NCI-H345 treated with DMSO at 0.1 percent for 48 hours (cell line): Measurements from ENCODE around the gene BMPER.

Source experiments
- DNase-seq: peaks from one replicate; lab custom pipeline; 2025; ENCODE audit not compliant: unreplicated experiment; lab: John Stamatoyannopoulos, UW

BMPER gene

GRCh38 chr7:34086981-34087380 lies 181.6 kb downstream of the BMPER start:
- DNase-seq, result no peak

- DNase-seq, result no peak
These were observed 182.9 kb downstream of the BMPER start for GRCh38 chr7:34087892-34088891.

- DNase-seq, result no peak
These were observed 185.5 kb downstream of the BMPER start for GRCh38 chr7:34090816-34091215.

GRCh38 chr7:34091321-34091917 lies 186.1 kb downstream of the BMPER start:
- no peak for DNase-seq

- no peak for DNase-seq
These were observed 187.9 kb downstream of the BMPER start for GRCh38 chr7:34093276-34093675.

GRCh38 chr7:34096198-34096651 lies 190.9 kb downstream of the BMPER start:
- DNase-seq, result no peak

GRCh38 chr7:34096777-34097176 lies 191.4 kb downstream of the BMPER start:
- no peak for DNase-seq

- no peak for DNase-seq
These were observed 195.3 kb downstream of the BMPER start for GRCh38 chr7:34100661-34101060.

- DNase-seq, result no peak
These were observed 198.8 kb downstream of the BMPER start for GRCh38 chr7:34104115-34104514.

- DNase-seq, result no peak
These were observed 199.7 kb downstream of the BMPER start for GRCh38 chr7:34104992-34105391.

- no peak for DNase-seq
These were observed 201.9 kb downstream of the BMPER start for GRCh38 chr7:34107276-34107675.

GRCh38 chr7:34108165-34108564 lies 202.8 kb downstream of the BMPER start:
- no peak for DNase-seq

GRCh38 chr7:34109936-34110780 lies 204.8 kb downstream of the BMPER start:
- DNase-seq, result no peak

GRCh38 chr7:34111031-34111430 lies 205.7 kb downstream of the BMPER start:
- no peak for DNase-seq

GRCh38 chr7:34115503-34115902 lies 210.2 kb downstream of the BMPER start:
- no peak for DNase-seq

- DNase-seq, result no peak
These were observed 212.2 kb downstream of the BMPER start for GRCh38 chr7:34117573-34117972.

GRCh38 chr7:34121366-34121765 lies 216.0 kb downstream of the BMPER start:
- DNase-seq, result no peak

- no peak for DNase-seq
These were observed 218.0 kb downstream of the BMPER start for GRCh38 chr7:34123316-34123715.

- no peak for DNase-seq
These were observed 219.4 kb downstream of the BMPER start for GRCh38 chr7:34124765-34125164.

GRCh38 chr7:34128762-34129161 lies 223.4 kb downstream of the BMPER start:
- DNase-seq, result no peak

GRCh38 chr7:34130558-34131295 lies 225.4 kb downstream of the BMPER start:
- DNase-seq, result no peak
